Activated CD8-positive, alpha-beta memory T cell treated with anti-CD3 and anti-CD28 coated beads, Interleukin-2, amount 50 U/mL, for 1 hour (primary cell): ENCODE data around the gene DNAH10.

Source experiments
- DNase-seq: peaks from one replicate; pipeline ENCODE4 v3.0.0-alpha.2; 2020; ENCODE audit errors: extremely low read depth

DNAH10 gene

DNA sequence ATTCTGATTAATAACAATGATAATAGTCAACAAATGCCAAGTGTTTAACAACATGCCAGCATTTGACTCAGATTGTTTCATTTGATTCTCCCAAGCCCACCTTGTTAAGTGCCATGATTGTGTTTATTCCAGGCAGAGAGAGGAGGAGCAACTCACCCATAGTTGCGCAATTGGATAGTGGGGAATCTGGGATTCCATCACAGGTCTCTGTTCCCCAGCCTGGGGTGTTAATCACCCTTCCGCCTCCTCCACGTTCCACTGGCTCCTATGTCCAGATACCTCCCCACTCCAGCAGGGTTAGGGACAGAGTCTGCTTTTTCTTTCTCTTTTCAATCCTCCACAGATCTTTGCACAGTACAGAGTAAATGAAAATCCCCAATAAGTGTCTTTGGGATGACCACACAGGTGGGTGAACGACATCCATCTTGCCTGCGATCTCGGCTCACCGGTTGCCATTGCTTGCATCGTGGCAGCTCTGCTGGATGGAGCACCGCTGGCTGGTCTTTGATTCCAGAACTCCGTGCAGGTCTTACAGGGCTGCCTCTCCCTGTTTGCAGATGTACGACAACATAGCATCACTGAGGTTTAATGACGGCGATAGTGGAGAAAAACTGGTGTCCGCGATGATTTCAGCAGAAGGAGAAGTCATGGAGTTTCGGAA is 78.8 kb downstream of the DNAH10 start:
- DNase-seq, result no peak

DNA sequence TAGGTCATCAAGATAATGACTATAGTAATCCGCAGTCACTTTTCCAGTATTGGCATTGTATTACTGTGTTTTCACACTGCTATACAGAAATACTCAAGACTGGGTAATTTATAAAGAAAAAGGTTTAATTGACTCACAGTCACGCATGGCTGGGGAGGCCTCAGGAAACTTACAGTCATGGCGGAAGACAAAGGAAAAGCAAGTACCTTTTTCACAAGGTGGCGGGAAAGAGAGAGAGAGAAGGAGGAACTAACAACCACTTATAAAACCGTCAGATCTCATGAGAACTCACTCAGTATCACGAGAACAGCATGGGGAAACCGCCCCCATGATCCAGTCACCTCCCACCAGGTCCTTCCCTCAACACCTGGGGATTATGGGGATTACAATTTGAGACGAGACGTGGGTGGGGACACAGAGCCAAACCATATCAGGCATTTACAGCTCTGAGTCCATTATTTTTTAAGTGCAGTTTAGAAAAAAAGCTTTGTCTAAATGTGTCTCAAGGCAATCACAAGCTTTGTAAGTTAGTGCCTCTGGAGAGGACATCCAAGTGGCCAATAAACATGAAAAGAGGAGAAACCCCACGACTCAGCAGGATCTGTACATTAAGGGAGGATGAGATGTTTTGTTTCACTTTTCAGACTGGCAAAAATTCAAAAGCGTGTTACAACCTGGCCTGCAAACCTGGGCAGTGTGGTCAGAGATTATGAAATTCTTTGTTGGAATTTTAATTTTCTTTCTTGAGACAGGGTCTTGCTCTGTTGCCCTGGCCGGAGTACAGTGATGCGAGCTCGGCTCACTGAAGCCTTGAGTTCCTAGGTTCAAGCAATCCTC is 82.0 kb downstream of the DNAH10 start:
- no peak for DNase-seq

DNA sequence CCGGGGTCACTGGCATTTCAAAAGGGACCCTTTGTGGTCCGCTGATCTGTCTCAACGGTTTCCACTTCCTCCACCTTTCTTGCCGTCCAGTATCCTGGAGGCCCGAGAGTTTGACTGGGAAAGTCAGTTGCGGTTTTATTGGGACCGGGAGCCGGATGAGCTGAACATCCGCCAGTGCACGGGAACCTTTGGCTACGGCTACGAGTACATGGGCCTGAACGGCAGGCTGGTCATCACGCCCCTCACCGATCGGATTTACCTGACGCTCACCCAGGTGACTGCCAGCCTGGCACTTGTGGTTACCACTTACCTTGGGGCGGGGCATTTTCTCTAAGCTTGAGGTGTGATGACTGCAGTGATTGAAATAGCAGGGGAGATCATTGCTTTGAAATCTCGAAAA is 83.8 kb downstream of the DNAH10 start:
- DNase-seq, result no peak

- no peak for DNase-seq
Measured at GRCh38 chr12:123846340-123846739, 84.2 kb downstream of the DNAH10 start.

DNA sequence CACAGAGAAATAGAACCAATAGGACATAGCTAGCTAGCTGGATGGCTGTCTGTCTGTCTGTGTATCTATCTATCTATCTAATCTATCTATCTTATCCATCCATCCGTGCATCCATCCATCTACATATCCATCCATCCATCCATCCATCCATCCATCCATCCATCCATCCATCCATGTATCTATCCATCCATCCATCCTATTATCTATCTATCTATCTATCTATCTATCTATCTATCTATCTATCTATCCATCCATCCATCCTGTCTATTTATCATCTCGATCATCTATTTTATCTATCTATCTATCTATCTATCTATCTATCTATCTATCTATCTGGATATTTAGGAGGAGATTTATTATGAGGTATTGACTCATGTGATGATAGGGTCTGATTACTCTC is 84.9 kb downstream of the DNAH10 start:
- DNase-seq, result no peak

- no peak for DNase-seq
Measured at GRCh38 chr12:123847876-123848275, 85.8 kb downstream of the DNAH10 start.

DNA sequence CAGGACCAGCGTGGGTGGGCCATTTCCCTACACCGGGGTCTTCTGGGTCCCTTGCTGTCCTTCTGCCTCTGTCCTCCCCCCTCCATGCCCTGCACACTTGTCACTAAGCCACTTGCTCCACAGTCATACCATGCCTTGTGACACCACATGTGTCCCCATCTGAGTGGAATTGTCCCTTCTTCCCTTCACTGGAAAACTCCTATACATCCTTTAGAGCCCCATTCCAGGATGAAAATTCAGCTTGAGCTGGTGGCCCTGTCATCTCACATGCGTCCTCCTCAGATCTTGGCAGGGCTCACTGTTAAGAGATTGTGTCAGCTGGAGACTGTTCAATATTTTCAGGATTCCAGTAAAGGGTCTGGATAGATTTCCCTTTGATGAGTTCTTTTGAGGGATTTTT is 87.4 kb downstream of the DNAH10 start:
- DNase-seq, result no peak

GRCh38 chr12:123850246-123851134 is 88.4 kb downstream of the DNAH10 start:
- no peak for DNase-seq

DNA sequence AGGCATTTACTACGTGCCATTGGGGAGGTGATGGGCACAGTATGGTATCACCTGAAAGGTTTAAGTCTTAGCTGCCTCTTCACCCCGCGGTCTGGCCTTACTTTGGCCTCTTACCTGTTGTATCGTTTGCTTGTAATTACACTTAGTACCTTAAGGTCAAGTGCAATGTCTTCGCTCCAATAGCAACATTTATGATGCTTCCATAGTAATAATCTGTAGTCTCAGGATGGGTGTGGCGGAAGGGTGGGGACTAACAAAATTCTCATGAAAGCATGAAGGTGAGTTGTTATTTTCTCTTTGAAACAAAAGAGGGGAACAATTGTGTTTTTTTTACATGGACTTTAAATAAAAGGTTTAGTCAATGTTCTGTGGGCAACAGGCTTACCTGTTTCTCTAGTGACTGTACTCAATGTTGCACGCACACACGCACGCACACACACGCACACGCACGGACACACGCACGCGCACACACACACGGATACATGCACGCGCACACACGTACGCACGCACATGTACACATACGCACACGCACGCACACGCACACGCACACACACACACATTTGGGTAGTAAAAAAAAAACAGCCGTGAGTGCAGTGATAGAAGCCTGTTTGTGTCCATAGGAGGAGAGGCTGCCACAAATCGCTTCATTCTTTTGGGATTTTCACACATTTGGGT is 91.4 kb downstream of the DNAH10 start:
- no peak for DNase-seq

GRCh38 chr12:123854232-123854631 is 92.1 kb downstream of the DNAH10 start:
- no peak for DNase-seq

DNA sequence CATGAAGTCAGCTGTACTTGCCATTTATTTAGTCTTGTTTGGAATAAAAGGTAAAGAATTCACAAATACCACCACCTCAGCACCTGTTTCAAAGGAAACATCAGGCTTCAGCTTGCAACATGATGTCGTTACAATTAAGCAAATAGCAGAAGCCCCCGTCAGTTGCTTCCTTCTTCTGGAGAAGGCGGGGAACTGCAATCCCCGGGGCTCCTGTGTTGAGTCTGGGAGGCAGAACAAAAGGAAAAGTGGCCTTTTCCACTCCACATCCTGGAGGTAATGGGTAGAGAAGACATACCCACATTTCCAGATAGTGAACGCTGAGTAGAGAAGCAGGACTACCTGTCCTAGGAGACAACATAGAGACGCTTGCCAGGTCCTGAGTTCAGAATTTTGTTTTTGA is 92.8 kb downstream of the DNAH10 start:
- DNase-seq, result no peak

DNA sequence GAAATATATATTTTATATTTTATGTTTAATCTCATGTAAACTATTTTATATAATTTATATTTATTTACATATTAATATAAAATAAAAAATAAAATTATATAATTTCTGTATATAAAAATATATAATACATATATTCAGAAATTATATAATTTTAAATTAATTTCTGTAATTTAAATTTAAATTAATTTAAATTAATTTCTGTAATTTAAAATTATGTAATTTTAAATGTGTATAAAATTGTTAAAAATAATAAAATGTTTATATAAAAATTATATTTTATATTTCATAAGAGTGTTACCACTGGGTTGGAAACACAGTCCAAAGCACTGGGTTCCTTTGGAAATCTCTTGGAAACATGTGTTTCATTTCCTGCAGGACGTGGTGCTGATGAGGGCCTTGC is 94.6 kb downstream of the DNAH10 start:
- DNase-seq, result no peak

- no peak for DNase-seq
Measured at GRCh38 chr12:123858176-123858575, 96.1 kb downstream of the DNAH10 start.

GRCh38 chr12:123859035-123859434 is 96.9 kb downstream of the DNAH10 start:
- no peak for DNase-seq

DNA sequence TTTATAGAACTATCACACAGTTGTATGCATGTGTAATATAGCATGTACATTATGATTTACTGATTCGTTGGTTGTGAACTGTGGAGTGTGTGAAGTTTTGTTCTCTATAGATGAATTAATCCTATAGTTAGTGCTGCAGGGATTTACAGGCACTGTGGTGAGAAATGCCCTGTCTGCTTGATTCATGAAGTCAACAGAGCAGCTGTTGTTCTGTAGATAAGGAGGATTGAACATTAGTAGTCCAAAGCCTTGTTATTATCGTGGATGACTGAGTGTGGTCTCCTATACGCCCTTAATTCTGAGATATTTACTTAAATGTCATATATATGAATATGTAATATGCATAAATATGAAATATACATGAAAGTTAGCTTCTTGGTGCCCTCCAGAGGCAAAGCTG is 98.3 kb downstream of the DNAH10 start:
- DNase-seq, result no peak

DNA sequence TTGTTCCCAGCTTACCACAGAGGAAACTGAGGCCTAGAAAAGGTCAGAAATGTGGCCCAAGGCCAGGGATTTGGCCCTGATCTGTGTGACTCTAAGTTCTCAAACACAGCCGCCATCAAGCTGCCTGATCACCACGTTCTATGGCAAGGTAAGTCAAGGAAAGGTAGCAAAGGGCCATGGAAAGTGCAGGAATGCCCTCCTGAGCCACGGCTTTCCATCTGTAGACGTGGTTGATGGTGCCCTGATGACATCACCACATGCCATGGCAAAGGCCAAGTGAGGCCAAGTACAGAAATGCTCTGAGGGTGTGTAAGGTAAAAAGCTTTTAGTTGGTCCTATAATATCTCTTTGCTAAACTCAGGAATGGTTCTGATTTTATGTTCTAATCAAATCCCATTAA is 99.3 kb downstream of the DNAH10 start:
- no peak for DNase-seq

DNA sequence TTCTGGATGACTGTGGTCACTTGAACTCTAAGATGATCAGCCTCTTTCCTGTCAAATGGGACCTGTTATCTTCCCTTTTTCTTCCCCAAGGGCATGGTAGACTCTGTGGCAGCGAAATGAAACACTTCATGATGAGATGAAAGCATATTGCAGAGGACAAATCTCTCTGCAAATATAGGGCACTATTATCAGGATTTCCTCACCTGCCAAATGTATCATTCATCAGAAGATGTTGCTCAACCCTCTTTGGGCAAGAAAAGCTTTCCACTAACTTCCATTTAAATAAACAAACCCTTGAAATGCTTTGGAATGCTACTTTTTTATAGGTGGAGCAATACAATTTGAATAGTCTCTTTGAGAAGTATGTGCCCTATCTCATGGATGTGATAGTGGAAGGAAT is 105.0 kb downstream of the DNAH10 start:
- no peak for DNase-seq

GRCh38 chr12:123868791-123869190 is 106.7 kb downstream of the DNAH10 start:
- no peak for DNase-seq

DNA sequence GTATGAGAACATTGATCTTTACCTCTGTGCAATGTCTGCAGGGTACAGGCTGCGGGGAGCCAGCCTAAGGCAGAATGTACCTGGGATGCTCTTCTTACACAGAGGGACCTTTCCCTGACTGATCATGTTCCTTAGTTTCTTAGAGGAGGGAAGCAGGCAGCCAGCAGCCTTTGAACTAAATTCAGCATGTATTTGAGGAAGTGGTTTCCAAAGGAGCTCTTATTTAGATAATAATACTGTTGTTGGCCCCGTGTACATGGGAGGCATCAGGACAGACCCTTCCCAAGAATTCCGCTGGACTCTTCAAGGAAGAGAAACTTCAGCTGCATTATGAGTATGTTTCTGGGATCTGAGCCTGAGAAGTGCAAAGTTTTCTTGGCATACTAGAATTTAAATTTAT is 111.7 kb downstream of the DNAH10 start:
- DNase-seq, result no peak

GRCh38 chr12:123877968-123878367 is 115.9 kb downstream of the DNAH10 start:
- DNase-seq, result no peak

- DNase-seq, result no peak
Measured at GRCh38 chr12:123879101-123879500, 117.0 kb downstream of the DNAH10 start.

DNA sequence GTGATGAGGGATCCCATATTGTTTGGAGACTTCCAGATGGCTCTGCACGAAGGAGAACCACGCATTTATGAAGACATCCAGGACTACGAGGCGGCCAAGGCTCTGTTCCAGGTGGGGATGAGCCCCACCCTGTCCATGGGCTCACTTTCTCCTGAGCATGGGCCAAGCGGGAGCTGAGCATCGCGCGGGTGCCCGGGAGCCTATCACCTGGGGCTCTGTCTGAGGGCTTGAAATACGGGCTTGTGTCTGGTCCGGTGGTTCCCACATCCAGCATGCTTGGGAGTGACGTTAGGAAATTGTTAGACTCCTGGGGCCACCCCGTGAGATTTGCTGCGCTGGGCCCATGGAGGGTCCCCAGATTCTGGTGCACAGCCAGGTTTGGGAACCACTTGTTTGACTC is 117.6 kb downstream of the DNAH10 start:
- no peak for DNase-seq
